Measurements from ENCODE around the gene UPP2.

GRCh38 chr2:158056875-158057274, 44.8 kb upstream of the UPP2 start:
- TF ChIP-seq POLR2AphosphoS5 (IDR thresholded peaks at IDR 0.05; ENCODE audit: borderline replicate concordance, low read depth, low read length), result no peak
- TF ChIP-seq EZH2 (IDR thresholded peaks at IDR 0.05), result no peak
